Immature natural killer cell (primary cell): ENCODE results near the gene PLCD4. TPM values are rescaled to one million over a fixed set of nuclear protein-coding genes. Genes with fewer than 3 reads are reported as not detected.
A peak's percentile ranks its signal among the peaks of the same experiment; 100 is the strongest.

Experiments
- DNase-seq, 3 donors: peaks; one replicate each; pipeline ENCODE4 v3.0.0; 2022; ENCODE audit warnings: mixed read lengths in 1 of 3
- H3K27ac Mint-ChIP-seq, 6 donors: one replicate each; pipeline ENCODE4 v1.8.0; 2020; ENCODE audit warnings: mixed read lengths in 6 of 6, mild to moderate bottlenecking in 5 of 6, inconsistent platforms in 4 of 6, moderate library complexity in 3 of 6
- H3K27me3 Mint-ChIP-seq, 3 donors: one replicate each; pipeline ENCODE4 v1.8.0; 2020 to 2021; ENCODE audit warnings: low read depth in 3 of 3, mild to moderate bottlenecking in 3 of 3, mixed read lengths in 3 of 3, moderate library complexity in 3 of 3, inconsistent platforms in 1 of 3
- H3K36me3 Mint-ChIP-seq, 3 donors: one replicate each; pipeline ENCODE4 v1.8.0; 2020; ENCODE audit warnings: mixed read lengths in 3 of 3, inconsistent platforms in 2 of 3, mild to moderate bottlenecking in 2 of 3
- H3K4me1 Mint-ChIP-seq, 2 donors: one replicate each; pipeline ENCODE4 v1.8.0; 2020; ENCODE audit warnings: inconsistent platforms in 2 of 2, mild to moderate bottlenecking in 2 of 2, mixed read lengths in 2 of 2, moderate library complexity in 1 of 2
- H3K4me3 Mint-ChIP-seq, 5 donors: one replicate each; pipeline ENCODE4 v1.8.0; 2020; ENCODE audit warnings: mild to moderate bottlenecking in 5 of 5, mixed read lengths in 5 of 5, inconsistent platforms in 3 of 5, moderate library complexity in 3 of 5
- H3K9me3 Mint-ChIP-seq, 6 donors: one replicate each; pipeline ENCODE4 v1.8.0; 2020; ENCODE audit warnings: mild to moderate bottlenecking in 6 of 6, mixed read lengths in 6 of 6, inconsistent platforms in 4 of 6, moderate library complexity in 3 of 6
- polyA plus RNA-seq, 3 donors: library from polyadenylated mRNA; unstranded; fragments of 300-500 nt; fragmentation: Illumina TruSeq; gene quantifications; one replicate each; pipeline ENCODE4 v1.2.3, GENCODE V29; 2021

PLCD4 gene
- polyA plus RNA-seq, 3 donors from 2014 or later = 0.71 TPM; not detected in 2

- Mint-ChIP-seq H3K36me3 (peaks cover 8 to 52% (median 27%) of the 10 kb centered on the region in 3 donors), H3K27me3 (peaks cover 0 to 2% (median 2%) of the 10 kb centered on the region in 3 donors), H3K27ac (peak overlapping the region in 1 of 6 donors; percentile 5), H3K4me1 (no peaks in the 10 kb centered on the region), H3K4me3 (no peak overlapping the region), H3K9me3 (no peaks in the 10 kb centered on the region)
- DNase-seq = no peak
These were observed 28.0 kb downstream of the PLCD4 start for GRCh38 chr2:218635719-218636118.

DNA sequence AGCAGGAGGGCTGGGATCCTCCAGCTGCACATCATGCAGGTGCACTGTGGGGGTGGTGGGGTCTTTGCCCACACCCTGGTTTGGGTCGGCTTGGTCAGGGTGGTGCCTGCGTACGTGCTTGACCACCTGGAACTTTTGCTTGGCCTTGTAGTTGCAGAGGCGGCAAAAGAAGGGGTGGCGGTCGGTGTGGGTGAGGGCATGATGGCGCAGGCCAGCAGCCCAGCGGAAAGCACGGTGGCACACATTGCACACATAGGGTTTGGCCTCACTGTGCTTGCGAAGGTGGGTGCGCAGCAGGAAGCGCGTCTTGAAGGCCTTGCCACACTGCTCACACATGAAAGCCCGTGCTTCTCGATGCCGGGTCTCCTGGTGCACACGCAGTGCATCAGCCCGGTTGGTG, 30.7 kb downstream of the PLCD4 start:
- H3K36me3 Mint-ChIP-seq = peaks cover 8 to 48% (median 27%) of the 10 kb centered on the region in 3 donors
- no peaks in the 10 kb centered on the region for H3K9me3 Mint-ChIP-seq
- H3K27ac Mint-ChIP-seq = no peak overlapping the region

DNA sequence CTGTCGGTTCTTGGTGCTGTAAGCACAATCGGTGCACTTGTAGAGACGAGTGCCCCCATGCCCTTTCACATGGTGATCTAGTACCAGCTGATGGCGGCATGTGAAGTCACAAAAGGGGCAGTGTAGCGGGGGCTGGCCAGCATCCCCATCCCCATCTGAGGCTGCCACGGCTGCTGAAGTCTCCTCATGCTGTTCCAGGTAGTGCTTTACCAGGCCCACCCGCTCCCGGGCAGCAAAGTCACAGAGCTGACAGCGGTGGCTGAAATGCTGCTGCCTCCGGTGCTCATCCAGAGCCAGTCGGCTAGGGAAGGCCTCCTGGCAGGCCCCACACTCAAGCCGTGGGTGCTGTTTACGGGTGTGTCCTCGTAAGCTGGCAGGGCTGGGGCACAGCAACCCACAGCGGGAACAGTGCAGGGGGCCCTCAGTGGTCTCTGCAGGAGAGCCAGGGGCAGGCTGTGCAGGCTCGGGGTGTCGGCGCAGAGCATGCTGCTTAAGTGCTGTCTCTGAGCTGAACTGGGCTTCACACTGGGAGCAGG, 34.5 kb downstream of the PLCD4 start:
- no peaks in the 10 kb centered on the region for H3K9me3 Mint-ChIP-seq
- no peak overlapping the region for H3K4me3 Mint-ChIP-seq
- peaks cover 0 to 2% (median 0%) of the 10 kb centered on the region in 3 donors for H3K27me3 Mint-ChIP-seq
- no peaks in the 10 kb centered on the region for H3K4me1 Mint-ChIP-seq
- peak overlapping the region in 1 of 6 donors; percentile 10 for H3K27ac Mint-ChIP-seq
- H3K36me3 Mint-ChIP-seq = peaks cover 8 to 40% (median 18%) of the 10 kb centered on the region in 3 donors
- no peak for DNase-seq

More for the DNA sequence above, 30.7 kb downstream of the PLCD4 start:
- no peak for DNase-seq
- Mint-ChIP-seq H3K4me1 (no peaks in the 10 kb centered on the region), H3K27me3 (peaks cover 0 to 2% (median 2%) of the 10 kb centered on the region in 3 donors), H3K4me3 (no peak overlapping the region)

- no peak for DNase-seq
- Mint-ChIP-seq H3K9me3 (no peaks in the 10 kb centered on the region), H3K27ac (no peak overlapping the region), H3K36me3 (peaks cover 3 to 34% (median 13%) of the 10 kb centered on the region in 3 donors), H3K4me1 (peaks cover 1 to 4% of the 10 kb centered on the region in 2 donors), H3K27me3 (peaks cover 0 to 2% (median 0%) of the 10 kb centered on the region in 3 donors), H3K4me3 (no peak overlapping the region)
These were observed 35.1 kb downstream of the PLCD4 start for GRCh38 chr2:218642786-218643185.

DNA sequence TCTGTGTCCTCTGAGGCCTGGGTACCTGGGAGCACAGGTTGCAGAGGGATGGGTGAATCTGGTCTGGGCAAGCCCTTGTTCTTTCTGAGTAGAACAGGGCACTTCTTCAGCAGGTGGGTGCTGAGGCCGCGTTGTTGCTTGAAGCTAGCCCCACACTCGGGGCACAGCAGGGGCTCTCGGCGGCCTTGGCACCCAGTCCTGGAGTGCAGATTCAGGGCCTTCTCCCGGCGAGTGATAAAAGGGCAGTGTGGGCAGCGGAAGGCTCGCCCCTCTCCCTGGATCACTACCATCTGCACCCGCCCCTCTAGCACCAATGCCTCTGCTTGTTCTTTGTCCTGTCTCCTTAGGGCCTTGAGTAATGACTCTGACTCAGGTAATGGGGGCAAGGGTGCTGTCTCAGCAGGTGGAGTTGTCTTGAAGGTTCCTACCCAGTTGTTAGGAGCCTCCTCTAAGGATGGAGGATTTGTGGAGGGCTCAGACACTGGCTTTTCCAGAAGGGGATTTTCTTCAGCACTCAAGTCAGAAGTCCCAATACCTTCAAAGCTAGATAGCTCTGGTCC, 36.1 kb downstream of the PLCD4 start:
- Mint-ChIP-seq H3K4me3 (no peak overlapping the region), H3K36me3 (peaks cover 5 to 32% (median 11%) of the 10 kb centered on the region in 3 donors), H3K27ac (no peak overlapping the region), H3K9me3 (no peaks in the 10 kb centered on the region), H3K4me1 (peaks cover 12 to 14% of the 10 kb centered on the region in 2 donors), H3K27me3 (peaks cover 0 to 2% (median 0%) of the 10 kb centered on the region in 3 donors)
- no peak for DNase-seq

- Mint-ChIP-seq H3K36me3 (peaks cover 5 to 30% (median 11%) of the 10 kb centered on the region in 3 donors), H3K9me3 (no peaks in the 10 kb centered on the region), H3K27me3 (peaks cover 0 to 2% (median 0%) of the 10 kb centered on the region in 3 donors), H3K27ac (peak overlapping the region in 1 of 6 donors; percentile 29), H3K4me1 (peaks cover 12 to 14% of the 10 kb centered on the region in 2 donors), H3K4me3 (no peak overlapping the region)
- DNase-seq = no peak
These were observed 37.0 kb downstream of the PLCD4 start for GRCh38 chr2:218644721-218645120.

GRCh38 chr2:218645126-218645525, 37.4 kb downstream of the PLCD4 start:
- H3K36me3 Mint-ChIP-seq = peaks cover 5 to 34% (median 11%) of the 10 kb centered on the region in 3 donors
- DNase-seq = no peak
- H3K4me3 Mint-ChIP-seq = no peak overlapping the region
- H3K27me3 Mint-ChIP-seq = peaks cover 0 to 2% (median 0%) of the 10 kb centered on the region in 3 donors
- peaks cover 12 to 14% of the 10 kb centered on the region in 2 donors for H3K4me1 Mint-ChIP-seq
- no peaks in the 10 kb centered on the region for H3K9me3 Mint-ChIP-seq
- H3K27ac Mint-ChIP-seq = no peak overlapping the region

- Mint-ChIP-seq H3K36me3 (peaks cover 5 to 37% (median 15%) of the 10 kb centered on the region in 3 donors), H3K27me3 (no peaks in the 10 kb centered on the region), H3K4me3 (no peak overlapping the region), H3K4me1 (peaks cover 12 to 14% of the 10 kb centered on the region in 2 donors), H3K9me3 (no peaks in the 10 kb centered on the region), H3K27ac (peak overlapping the region in 5 of 6 donors; percentile 6 to 80 (median 37))
- DNase-seq = peak; percentile 23 to 45 (median 33)
These were observed 40.5 kb downstream of the PLCD4 start for GRCh38 chr2:218648088-218648786.

- H3K27me3 Mint-ChIP-seq = no peaks in the 10 kb centered on the region
- no peak for DNase-seq
- peak overlapping the region in 3 of 6 donors; percentile 37 to 80 (median 46) for H3K27ac Mint-ChIP-seq
- H3K9me3 Mint-ChIP-seq = no peaks in the 10 kb centered on the region
- peaks cover 12 to 14% of the 10 kb centered on the region in 2 donors for H3K4me1 Mint-ChIP-seq
- peaks cover 5 to 37% (median 15%) of the 10 kb centered on the region in 3 donors for H3K36me3 Mint-ChIP-seq
- no peak overlapping the region for H3K4me3 Mint-ChIP-seq
These were observed 41.0 kb downstream of the PLCD4 start for GRCh38 chr2:218648787-218649100.

- Mint-ChIP-seq H3K4me3 (no peak overlapping the region), H3K27me3 (peaks cover 0 to 2% (median 1%) of the 10 kb centered on the region in 3 donors), H3K27ac (no peak overlapping the region), H3K4me1 (peaks cover 28 to 35% of the 10 kb centered on the region in 2 donors), H3K36me3 (peaks cover 8 to 15% (median 12%) of the 10 kb centered on the region in 3 donors), H3K9me3 (no peaks in the 10 kb centered on the region)
- no peak for DNase-seq
These were observed 48.1 kb downstream of the PLCD4 start for GRCh38 chr2:218655751-218656150.

DNA sequence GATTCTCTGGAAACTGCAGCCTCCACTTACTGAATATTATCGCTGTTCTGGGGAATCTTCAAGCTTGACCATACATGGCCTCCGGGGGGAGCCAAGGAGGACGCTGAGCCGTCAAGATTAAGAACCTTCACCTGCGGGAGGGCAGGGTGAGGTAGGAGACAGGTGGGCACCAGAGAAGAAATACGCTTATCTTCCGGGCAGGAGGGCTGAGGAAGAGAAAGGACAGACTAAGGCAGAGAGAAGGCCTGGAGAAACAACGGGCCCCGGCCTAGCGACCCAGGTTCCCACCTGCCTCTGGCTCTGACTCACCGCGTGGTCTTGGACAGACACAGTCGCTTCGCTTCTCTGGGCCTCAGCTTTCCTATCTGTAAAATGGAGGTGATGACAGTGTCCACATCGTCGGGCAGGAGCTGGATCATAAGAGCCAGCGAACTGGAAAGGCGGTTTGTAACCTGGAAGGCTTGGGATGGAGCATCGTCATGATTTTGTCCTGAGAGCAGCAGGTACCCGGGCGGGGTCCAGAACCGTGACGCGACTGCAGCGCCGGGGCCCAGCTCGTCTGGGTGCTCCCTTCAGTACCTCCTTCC, 51.1 kb downstream of the PLCD4 start:
- Mint-ChIP-seq H3K4me3 (peak overlapping the region; percentile 93 to 100 (median 97)), H3K27me3 (peaks cover 0 to 2% (median 1%) of the 10 kb centered on the region in 3 donors), H3K27ac (peak overlapping the region; percentile 88 to 94 (median 90)), H3K9me3 (no peaks in the 10 kb centered on the region), H3K36me3 (peaks cover 8 to 26% (median 8%) of the 10 kb centered on the region in 3 donors), H3K4me1 (peaks cover 28 to 35% of the 10 kb centered on the region in 2 donors)
- peak in 2 of 3 donors; percentile 17 to 22 for DNase-seq

DNA sequence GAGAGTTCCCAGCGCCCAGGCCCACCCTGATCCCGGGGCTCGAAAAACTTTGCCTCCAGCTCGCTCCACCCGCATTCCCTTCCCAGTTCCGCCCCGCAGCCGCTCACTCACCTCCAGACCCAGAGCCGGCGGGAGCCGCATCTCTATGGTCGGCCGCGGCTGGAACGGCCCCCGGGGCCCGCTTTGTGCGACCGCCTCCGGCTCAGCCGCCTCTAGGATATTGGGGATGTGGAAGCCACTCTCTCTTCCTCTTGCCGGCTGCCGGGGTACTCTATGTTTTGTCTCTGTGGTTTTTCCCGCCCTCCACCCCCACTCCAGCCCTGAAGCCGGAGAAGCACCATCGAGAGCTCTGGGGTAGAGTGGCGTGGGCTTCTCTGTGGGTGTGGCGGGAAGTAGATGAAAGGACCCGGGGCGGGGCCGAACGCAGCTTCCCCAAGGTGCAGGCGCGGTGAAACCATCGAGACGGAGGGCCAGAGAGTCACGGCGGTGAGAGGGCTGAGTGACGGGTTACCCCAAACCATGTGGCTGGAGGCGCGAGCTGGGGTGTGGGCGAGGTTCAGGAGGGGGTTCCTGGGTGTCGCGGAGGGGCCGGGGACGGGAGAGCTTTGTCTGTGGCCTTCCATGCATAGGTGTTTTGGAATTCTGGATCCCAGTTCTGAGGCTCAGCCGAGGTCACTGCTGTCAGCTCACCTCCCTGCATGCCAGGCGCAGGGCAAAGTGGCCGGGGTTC, 51.7 kb downstream of the PLCD4 start, which contains the start of the genes BCS1L and ZNF142:
BCS1L (plus strand) TSS at position 426 of the 730 bp plus-strand sequence. CDS start 1,305 bp downstream, outside the sequence.
ZNF142 (minus strand) TSS at position 366 of the 730 bp plus-strand sequence. CDS start 3,194 bp downstream, outside the sequence.
- H3K36me3 Mint-ChIP-seq = peaks cover 9 to 29% (median 10%) of the 10 kb centered on the region in 3 donors
- H3K4me1 Mint-ChIP-seq = peaks cover 28 to 35% of the 10 kb centered on the region in 2 donors
- H3K4me3 Mint-ChIP-seq = peak within 1 kb of the TSS; percentile 93 to 100 (median 97)
- peaks cover 0 to 2% (median 1%) of the 10 kb centered on the region in 3 donors for H3K27me3 Mint-ChIP-seq
- no peaks in the 10 kb centered on the region for H3K9me3 Mint-ChIP-seq
- peak; percentile 84 to 88 (median 85) for DNase-seq
- peak within 1 kb of the TSS; percentile 88 to 94 (median 90) for H3K27ac Mint-ChIP-seq

GRCh38 chr2:218659988-218660358, 52.3 kb downstream of the PLCD4 start:
- Mint-ChIP-seq H3K4me1 (peaks cover 28 to 35% of the 10 kb centered on the region in 2 donors), H3K36me3 (peaks cover 14 to 34% (median 16%) of the 10 kb centered on the region in 3 donors), H3K27ac (peak overlapping the region; percentile 88 to 94 (median 90)), H3K4me3 (peak overlapping the region; percentile 93 to 100 (median 97)), H3K9me3 (no peaks in the 10 kb centered on the region), H3K27me3 (peaks cover 0 to 2% (median 1%) of the 10 kb centered on the region in 3 donors)
- no peak for DNase-seq
